NCI-H1694 treated with DMSO at 0.1 percent for 48 hours (cell line): ENCODE data around the gene TMEM151B.
"Not testable (repeated sequence)": the region's sequence is repeated elsewhere in the genome, so short reads cannot be mapped to it uniquely, and the experiment has no call there.

Experiments used
- DNase-seq: peaks from one replicate; lab custom pipeline; 2025; lab: John Stamatoyannopoulos, UW

Gene TMEM151B

GRCh38 chr6:44333942-44334341 lies 63.7 kb downstream of the TMEM151B start:
- no peak for DNase-seq

- DNase-seq: no peak
Measured at GRCh38 chr6:44335631-44336030, 65.4 kb downstream of the TMEM151B start.

- DNase-seq: peak; percentile 56
Measured at GRCh38 chr6:44338228-44339122, 68.2 kb downstream of the TMEM151B start.

GRCh38 chr6:44339301-44339700 lies 69.1 kb downstream of the TMEM151B start:
- DNase-seq: no peak

GRCh38 chr6:44339763-44340625 lies 69.7 kb downstream of the TMEM151B start:
- no peak for DNase-seq

- DNase-seq: no peak
Measured at GRCh38 chr6:44341095-44341890, 71.0 kb downstream of the TMEM151B start.

GRCh38 chr6:44342052-44342451 lies 71.8 kb downstream of the TMEM151B start:
- no peak for DNase-seq

GRCh38 chr6:44342489-44342888 lies 72.2 kb downstream of the TMEM151B start, which contains the start of gene SPATS1:
Gene SPATS1, plus strand, starts transcription at chr6:44342650. Its CDS starts 446 bp downstream, at chr6:44343096.
- DNase-seq: no peak

GRCh38 chr6:44346818-44347217 lies 76.6 kb downstream of the TMEM151B start:
- DNase-seq: not testable (repeated sequence)

GRCh38 chr6:44349904-44350649 lies 79.8 kb downstream of the TMEM151B start:
- DNase-seq: no peak

GRCh38 chr6:44350650-44350994 lies 80.4 kb downstream of the TMEM151B start:
- not testable (repeated sequence) for DNase-seq

GRCh38 chr6:44352259-44352658 lies 82.0 kb downstream of the TMEM151B start:
- no peak for DNase-seq

GRCh38 chr6:44353336-44353735 lies 83.1 kb downstream of the TMEM151B start:
- DNase-seq: no peak

- no peak for DNase-seq
Measured at GRCh38 chr6:44355640-44356039, 85.4 kb downstream of the TMEM151B start.

- no peak for DNase-seq
Measured at GRCh38 chr6:44356487-44356886, 86.2 kb downstream of the TMEM151B start.
